Activated CD8-positive, alpha-beta memory T cell treated with anti-CD3 and anti-CD28 coated beads, Interleukin-2, amount 50 U/mL, for 1 hour (primary cell): ENCODE measurements around the gene FAM171A1.
"Not testable (repeated sequence)": the region's sequence is repeated elsewhere in the genome, so short reads cannot be mapped to it uniquely, and the experiment has no call there.

Source experiments
- DNase-seq: peaks from one replicate; pipeline ENCODE4 v3.0.0-alpha.2; 2020; ENCODE audit errors: extremely low read depth

The FAM171A1 gene

DNA sequence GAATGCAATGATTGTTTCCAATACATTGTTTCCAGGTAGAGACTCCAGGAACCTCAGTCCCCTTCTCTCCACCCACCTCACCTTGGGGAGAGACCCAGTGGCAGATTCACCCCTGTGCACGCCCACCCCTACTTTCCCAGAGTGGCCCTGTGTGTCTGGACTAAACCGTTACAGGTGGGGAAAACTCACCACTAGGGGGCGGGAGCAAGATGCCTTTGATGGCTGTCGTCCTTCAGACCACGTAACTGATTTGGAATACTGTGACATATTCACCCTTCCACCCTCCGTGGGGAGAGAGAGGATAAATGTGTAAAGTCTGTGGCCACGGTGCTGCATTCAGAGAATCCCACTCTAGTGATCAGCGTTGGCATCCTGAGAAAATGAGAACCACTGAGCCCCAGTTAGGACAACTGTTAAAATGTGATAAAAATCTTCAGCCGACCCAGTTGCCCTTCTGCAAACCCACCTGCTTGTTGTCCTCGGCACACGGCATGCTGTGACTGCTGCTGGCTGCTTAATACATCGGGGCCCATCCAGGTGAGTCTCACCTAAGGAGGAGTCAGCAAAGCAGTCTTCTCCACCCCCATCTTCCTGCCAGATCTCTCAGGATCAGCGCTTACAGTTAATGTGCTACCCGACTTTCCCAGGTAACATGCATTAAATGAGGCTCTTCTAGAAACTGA lies 161.1 kb downstream of the FAM171A1 start:
- DNase-seq: peak; percentile 69

DNA sequence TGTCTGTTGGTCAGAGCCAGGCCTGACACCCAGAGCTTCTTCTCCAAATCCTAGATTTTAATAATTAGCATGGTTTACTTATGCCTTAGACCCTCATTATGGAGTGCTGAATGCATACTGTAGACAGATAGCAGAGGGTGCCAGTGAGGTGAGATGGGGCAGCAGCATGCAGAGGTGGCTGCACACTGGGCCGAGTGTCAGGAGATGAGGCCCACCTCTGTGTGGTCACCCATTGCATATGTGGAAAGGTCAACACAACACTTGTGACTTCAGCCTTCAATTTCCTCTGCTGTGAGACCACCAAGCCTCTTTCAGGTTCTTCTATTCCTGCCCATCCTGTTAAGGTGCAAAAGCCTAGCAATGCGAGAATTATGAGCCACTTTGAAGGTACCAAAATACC lies 162.9 kb downstream of the FAM171A1 start:
- DNase-seq: no peak

DNA sequence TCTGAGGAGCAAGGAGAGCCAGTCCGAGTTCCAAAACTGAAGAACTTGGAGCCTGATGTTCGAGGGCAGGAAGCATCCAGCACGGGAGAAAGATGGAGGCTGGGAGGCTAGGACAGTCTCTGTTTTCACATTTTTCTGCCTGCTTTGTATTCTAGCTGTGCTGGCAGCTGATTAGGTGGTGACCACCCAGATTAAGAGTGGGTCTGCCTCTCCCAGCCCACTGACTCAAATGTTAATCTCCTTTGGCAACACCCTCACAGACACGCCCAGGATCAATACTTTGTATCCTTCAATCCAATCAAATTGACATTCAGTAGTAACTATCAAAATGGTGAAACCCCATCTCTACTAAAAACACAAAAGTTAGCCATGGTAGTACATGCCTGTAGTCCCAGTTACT lies 163.7 kb downstream of the FAM171A1 start:
- DNase-seq: not testable (repeated sequence)

DNA sequence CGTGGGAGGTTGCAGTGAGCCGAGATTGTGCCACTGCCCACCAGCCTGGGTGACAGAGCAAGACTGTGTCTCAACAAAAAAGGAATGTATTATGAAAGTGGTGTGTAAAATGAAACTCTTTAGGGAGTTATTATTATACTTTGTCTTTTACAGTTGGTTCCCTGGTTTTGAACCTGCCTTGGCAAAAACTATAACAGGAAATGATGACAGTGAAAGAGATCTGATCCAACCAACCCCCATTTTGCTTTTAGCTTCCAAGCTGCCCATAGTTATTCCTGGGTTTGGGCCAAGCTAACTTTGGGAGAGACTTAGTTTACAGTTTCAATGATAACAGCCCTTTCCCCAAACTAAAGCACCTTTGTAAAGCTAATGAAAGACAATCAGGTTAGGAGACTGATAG lies 168.4 kb downstream of the FAM171A1 start:
- DNase-seq: no peak

DNA sequence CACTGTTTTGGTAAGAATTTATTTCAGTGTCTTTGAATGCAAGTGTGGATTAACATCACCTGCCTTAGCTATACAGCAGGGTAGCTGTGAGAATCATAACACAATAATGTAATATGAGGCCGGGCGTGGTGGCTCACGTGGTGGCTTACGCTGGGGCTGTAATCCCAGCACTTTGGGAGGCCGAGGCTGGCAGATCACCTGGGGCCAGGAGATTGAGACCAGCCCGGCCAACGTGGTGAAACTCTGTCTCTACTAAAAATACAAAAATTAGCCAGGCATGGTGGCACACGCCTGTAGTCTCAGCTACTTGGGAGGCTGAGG lies 168.8 kb downstream of the FAM171A1 start:
- DNase-seq: not testable (repeated sequence)

DNA sequence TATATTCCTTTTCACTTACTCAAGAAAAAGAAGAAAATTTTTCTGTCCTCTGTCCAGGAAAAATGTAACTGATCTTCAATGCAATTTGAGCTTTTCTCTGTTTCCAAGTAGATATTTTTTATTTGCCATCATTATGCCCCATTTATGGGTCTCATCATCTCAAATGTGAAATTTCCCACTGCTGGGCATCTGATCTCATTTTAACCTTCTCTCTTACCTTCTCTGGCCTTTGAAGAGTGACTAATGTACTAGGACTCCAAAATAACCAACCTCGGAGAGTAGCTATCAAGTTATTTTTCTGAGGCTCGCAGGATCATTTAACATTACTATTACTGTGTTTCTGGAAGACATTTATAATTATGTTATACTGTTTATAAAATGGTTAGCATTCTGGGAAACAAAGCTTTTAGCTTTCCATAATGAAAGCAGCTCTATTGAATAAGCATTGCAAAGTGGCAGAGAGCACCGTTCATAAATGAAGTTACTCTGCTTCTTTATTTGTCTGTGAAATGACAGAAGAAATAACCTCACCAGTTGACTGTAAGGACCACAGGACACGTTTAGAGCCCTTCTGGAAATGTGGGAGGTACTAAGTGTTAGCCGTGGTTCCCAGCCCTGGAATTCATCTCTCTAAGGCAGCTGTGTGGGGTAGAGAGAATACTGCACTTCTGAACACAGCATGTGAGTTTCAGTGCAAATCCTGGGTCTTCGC lies 169.3 kb downstream of the FAM171A1 start:
- DNase-seq: no peak

DNA sequence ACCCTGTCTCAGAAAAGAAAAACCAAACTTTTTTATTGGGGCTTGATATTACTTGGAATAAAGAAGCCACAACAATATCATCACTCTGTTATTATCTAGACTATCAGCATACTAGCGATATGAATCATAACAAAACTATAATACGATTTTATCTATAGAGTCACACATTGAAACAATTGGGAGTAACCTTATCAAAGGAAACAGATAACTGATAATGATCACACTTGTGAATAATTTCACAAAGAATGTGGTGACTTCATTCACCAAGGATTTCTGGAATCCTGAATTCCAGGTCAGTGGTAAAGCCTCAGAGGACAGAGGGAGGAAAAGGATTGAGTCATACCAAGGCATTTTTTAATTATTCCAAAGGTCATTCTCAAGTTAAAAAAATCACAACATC lies 170.5 kb downstream of the FAM171A1 start:
- no peak for DNase-seq

DNA sequence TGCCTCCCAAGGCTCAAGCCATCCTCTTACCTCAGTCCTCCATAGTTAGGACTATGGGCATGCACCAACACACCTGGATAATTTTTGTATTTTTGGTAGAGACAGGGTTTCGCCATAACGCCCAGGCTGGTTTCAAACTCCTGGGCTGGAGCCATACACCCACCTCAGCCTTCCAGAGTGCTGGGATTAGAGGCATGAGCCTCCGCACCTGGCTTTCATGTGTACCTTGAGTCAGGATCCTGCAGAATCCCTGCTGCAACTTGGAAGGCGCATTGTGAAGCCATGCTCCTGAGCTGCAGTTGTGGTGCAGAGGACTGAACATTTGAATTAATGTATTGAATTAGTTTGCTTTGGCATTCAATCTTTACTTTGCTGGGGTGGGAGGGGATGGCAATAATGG lies 173.2 kb downstream of the FAM171A1 start:
- DNase-seq: no peak

DNA sequence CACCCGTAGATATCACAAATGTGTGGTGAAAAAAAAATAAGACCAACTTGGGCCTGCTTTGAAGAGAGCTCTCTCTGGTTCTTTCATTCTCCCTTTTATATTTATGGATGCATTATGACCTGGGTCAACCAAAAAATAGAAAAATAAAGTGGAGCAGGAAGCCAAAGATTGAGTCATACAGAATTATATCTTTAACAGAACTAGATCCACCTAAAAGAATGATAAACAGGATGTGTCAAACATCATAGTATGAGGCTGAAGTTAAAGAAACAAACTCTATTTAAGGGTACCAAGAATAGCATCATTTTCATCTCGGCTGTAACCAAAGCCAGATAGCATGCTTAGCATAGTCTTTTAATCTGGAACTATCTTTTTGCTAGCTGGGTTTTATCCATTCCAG lies 173.8 kb downstream of the FAM171A1 start:
- no peak for DNase-seq

DNA sequence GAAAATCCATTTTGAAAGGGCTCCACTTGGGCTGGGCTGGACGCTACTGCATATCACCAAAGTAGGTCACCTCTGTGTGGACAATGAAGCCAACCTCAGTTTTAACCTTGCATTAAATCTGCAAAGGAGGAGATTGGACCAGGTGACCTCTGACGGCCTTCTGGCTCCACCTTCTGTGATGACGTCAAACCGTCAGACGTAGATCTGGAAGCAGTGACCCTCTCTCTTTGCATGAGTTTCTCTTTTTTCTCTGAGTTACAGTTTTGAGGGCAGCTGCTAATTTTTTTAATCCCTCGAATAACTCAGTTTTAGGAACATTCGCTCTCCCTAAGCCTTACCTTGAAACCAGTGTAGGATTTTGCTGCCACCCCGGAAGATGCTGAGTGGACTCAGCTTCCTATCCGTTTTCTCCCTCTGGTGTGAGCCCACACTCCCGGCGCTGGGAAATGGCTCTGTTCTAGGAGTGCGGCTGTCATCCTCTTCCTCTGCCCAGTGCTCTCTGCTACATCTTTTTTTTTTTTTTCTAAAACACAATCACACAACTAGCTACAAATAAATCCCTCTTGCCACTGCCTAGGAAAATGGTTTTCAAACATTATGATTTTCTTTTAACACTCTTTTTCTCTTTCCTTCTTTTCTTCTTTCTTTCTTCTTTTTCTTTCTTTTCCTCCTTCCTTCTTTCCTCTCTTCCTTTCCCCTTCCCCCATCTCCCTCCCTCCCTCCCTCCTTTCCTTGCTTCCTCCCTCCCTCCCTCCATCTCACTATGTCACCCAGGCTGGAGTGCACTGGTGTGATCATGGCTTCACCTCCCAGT lies 174.9 kb downstream of the FAM171A1 start:
- no peak for DNase-seq

DNA sequence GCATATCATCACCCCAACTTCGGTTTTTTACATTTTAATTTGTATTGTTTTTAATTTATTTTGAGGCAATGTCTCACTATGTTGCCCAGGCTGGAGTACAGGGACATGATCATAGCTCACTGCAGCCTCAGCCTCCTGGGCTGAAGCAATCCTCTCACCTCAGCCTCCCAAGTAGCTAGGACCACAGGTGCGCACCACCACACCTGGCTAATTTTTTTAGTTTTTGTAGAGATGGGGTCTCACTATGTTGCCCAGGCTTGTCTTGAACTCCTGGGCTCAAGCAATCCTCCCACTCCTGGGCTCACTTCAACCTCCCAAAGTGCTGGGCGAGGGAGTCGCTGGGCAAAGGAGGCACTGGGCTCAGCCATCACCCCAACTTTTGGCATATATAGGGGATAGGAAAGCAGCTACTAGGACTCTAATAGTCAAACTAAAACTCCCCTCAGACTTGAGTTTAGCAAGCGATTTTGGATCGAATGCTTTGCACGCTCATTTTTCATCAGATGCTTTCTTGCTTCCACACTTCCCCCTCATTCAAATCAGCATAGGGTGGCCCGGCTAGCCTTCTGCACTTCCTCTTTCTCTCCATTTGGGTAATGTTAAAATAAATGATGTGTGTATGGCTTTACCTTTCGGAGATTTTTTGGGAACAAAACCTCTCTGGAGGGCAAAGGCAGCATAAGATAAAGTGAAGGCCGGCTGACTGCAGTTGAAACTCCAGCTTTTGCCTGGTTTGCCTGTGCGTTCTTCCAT lies 181.8 kb downstream of the FAM171A1 start:
- DNase-seq: no peak

DNA sequence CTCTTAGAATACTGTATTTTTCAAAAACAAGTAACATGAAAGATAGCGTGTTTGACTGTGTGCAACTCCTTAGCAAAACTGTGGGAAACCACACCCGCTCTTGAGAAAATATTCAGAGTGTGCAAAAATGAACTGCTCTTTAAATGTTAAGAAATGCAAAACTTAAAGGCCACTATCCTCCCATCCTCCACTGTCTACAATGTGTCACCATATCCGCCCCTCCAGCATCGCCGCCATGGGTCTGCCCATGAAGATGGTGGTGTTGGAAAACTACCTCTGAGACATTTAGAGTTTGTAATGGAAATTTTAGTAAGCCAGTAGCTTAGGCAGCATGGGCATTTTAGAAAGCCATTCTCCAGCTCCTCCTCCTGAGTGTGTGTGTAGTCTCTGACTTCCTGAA lies 182.5 kb downstream of the FAM171A1 start:
- DNase-seq: no peak

DNA sequence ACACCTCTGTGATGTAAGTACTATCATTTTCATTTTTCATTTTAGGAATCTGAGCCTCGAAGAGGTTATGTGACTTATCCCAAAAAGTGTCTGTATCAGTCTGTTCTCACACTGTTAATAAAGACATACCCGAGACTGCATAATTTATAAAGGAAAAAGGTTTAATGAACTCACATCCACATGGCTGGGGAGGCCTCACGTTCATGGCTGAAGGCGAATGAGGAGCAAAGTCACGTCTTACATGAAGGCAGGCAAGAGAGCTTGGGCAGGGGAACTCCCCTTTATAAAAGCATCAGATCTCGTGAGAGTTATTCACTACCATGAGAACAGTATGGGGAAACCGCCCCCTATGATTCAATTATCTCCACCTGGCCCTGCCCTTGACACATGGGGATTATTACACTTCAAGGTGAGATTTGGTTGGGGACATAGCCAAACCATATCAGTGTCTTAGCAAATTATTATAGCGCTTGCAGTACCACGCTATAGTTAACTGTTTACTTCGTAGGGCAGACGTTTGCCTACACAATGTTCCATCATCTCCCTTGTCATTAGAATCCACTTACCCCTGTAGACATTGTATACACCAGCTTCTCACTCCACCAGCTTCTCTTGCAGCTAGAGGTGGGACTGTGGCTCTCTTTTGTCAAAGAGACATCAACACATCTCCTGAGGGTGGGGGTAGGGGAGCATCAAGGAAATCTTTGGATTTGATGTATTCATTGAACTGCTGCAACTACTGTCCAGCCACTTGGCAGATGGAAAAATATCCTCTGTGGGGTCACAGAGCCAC lies 187.2 kb downstream of the FAM171A1 start:
- no peak for DNase-seq

DNA sequence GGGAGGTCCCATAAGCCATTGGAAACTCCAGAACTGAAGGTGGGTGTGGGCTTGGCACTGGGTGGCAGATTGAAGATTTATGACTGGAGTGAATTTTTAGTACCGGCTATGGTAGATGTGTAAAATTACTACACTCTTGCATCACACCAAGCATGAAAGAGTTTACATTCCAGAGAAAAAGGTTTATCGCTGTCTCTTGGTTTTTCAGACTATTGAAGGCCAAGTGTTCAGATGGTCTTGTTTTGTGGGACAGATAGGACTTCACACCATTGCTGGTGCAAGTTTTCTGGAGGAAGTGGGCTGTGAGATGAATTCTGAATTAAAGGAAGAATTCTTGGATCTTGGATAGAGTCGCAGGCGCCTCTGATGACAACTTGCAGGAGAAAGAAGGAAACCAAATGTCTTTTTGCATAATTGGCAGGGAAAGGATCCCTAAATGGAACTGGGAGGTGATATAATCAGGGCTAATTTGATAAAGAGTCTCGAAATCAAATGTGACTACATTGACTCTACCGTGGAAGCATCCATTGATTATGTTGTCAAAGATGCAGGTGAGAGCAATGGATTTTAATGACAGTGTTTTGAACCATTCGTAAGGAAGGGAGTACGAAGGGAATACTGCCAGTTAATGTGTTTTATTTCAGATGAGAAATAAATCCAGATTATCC lies 188.4 kb downstream of the FAM171A1 start:
- DNase-seq: no peak

DNA sequence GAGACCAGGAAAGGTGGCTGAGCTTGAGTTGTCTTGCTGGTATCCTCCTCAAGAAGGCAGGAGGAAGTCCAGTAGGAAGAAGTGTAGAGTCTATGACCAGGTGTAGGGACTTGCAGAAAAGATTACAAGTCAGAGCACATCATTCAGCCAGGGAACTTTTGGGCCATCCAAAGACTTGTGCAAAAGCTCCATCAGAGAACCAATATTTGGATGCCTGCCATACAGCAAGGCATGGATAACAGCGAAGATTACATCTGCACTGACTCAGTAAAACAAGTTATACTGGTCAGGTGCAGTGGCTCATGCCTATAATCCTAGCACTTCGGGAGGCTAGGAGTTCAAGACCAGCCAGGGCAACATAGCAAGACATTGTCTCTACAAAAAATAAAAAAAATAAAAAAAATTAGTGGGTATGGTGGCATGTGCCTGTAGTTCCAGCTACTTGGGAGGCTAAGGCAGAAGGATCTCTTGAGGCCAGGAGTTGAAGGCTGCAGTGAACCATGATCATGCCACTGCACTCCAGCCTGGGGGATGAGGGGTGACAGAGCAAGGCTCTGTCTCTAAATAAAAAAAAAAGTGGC lies 189.4 kb downstream of the FAM171A1 start:
- DNase-seq: no peak

DNA sequence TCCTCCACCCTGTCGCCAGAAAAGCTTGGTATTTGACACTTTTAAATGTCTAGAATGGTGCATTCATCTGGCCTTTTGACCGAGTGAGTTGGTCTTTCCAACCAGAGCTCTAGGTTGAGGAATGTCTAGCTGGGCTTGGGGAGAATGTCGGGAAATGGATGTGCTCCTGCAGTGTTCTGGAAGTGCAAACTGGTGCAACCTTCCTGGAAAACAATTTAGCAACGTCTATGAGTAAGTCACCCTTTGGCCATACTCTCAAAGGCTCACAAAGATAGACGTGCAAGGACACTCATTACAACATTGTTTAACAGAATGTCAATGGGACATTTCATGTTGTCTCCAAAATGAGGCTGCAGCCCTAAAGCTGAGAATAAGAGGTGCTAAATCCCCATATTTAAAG lies 190.4 kb downstream of the FAM171A1 start:
- no peak for DNase-seq

DNA sequence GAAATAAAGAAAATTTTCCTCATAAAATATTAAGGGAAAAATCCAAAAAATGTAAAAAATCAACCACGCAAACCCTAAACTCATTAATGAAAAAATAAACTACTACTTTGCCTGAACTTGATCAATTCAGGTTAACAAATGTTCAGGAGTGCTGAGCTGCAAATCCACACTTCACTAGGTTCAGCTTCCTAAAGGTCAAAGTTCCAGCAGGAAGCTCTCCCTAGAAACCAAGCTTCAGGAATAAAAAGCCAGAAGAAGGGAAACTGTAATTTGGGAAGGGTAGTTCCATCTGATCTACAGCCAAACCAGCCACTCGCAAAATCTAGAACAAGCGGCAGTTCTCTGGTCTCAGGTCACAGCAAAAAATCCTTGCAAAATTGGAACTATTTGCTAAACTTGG lies 194.8 kb downstream of the FAM171A1 start:
- no peak for DNase-seq

DNA sequence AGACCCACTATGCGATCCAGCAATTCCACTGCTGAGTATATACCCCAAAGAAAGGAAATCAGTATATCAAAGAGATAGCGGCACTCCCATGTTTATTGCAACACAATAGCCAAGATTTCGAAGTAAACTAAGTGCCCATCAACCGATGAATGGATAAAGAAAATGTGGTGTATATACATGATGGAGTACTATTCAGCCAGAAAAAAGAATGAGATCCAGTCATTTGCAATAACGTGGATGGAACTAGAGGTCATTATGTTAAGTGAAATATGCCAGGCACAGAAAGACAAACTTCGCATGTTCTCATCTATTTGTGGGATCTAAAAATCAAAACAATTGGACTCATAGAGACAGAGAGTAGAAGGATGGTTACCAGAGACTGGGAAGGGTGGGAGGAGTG lies 195.5 kb downstream of the FAM171A1 start:
- DNase-seq: no peak

DNA sequence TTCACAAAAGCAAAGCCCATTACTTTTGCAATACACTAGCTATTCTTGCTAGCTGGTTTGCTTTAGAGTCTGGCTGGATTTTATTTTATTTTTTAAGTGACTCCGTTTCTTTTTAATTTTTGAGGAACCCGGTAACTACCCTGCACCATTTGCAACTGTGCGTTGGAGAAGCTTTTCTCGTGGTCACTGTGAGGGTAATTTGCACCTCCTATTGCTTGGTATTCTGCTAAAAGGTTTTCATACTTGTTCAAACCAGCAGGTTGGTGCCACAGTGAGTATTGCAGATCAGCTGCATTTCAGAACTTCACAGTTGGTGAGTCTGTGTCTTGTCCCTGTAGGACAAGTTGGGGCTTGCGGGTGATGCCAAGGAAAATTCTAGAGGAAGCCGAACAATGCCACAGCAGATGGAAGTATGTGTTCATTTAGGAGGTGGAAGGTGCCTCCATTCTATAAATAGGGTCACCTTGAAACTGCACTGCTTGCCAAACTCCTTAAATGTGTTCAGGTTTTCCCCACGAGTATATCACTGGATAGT lies 198.7 kb downstream of the FAM171A1 start:
- DNase-seq: no peak
